Neural crest cell (in vitro differentiated cells): ENCODE data around the gene GRK2. TPM values are rescaled to one million over a fixed set of nuclear protein-coding genes. Genes with fewer than 3 reads are reported as not detected.

ENCODE experiments used
- DNase-seq: peaks from one replicate; pipeline ENCODE4 v3.0.0; 2021; ENCODE audit warnings: low read depth, mixed read lengths, low spot score
- H3K27ac Mint-ChIP-seq: one replicate; pipeline ENCODE4 v1.8.0; 2021; ENCODE audit warnings: mild to moderate bottlenecking, mixed read lengths; ENCODE audit not compliant: unreplicated experiment
- H3K27me3 Mint-ChIP-seq: 2 replicates; pipeline ENCODE4 v1.8.0; 2021; ENCODE audit warnings: low read depth, mild to moderate bottlenecking, mixed read lengths
- H3K36me3 Mint-ChIP-seq: 2 replicates; pipeline ENCODE4 v1.8.0; 2021; ENCODE audit warnings: low read depth, mild to moderate bottlenecking, mixed read lengths
- H3K4me1 Mint-ChIP-seq: 2 replicates; pipeline ENCODE4 v1.8.0; 2021; ENCODE audit warnings: mixed read lengths
- H3K4me3 Mint-ChIP-seq: one replicate; pipeline ENCODE4 v1.8.0; 2021; ENCODE audit warnings: mild to moderate bottlenecking, mixed read lengths
- H3K9me3 Mint-ChIP-seq: 2 replicates; pipeline ENCODE4 v1.8.0; 2021; ENCODE audit warnings: mixed read lengths
- CTCF ChIP-seq: fragments of 200-600 bp; sonication (generic); conservative IDR thresholded peaks from 2 replicates; pipeline ENCODE4 v1.5.0; 2021; ENCODE audit warnings: antibody characterized with exemption, mild to moderate bottlenecking
- total RNA-seq: library from RNA; stranded (reverse); gene quantifications from 2 replicates; pipeline ENCODE4 v1.2.1, GENCODE V29; 2021

GRK2 gene
- total RNA-seq, 1 donor from 2014 or later: 51.3 TPM

- no peak overlapping the region for H3K4me3 Mint-ChIP-seq
- no peak for DNase-seq
- H3K36me3 Mint-ChIP-seq: peaks cover 4% of the 10 kb centered on the region
- H3K27me3 Mint-ChIP-seq: peaks cover 2% of the 10 kb centered on the region
- no peaks in the 10 kb centered on the region for H3K9me3 Mint-ChIP-seq
- TF ChIP-seq CTCF: no peak
- peaks cover 18% of the 10 kb centered on the region for H3K4me1 Mint-ChIP-seq
- H3K27ac Mint-ChIP-seq: no peak overlapping the region
Measured at GRCh38 chr11:67322049-67322448, 55.8 kb downstream of the GRK2 start.

GRCh38 chr11:67323526-67323925, 57.3 kb downstream of the GRK2 start:
- peaks cover 4% of the 10 kb centered on the region for H3K36me3 Mint-ChIP-seq
- H3K4me3 Mint-ChIP-seq: peak overlapping the region; percentile 6
- peaks cover under 1% of the 10 kb centered on the region for H3K27me3 Mint-ChIP-seq
- no peak for TF ChIP-seq CTCF
- no peak for DNase-seq
- H3K4me1 Mint-ChIP-seq: peaks cover 8% of the 10 kb centered on the region
- no peak overlapping the region for H3K27ac Mint-ChIP-seq
- H3K9me3 Mint-ChIP-seq: no peaks in the 10 kb centered on the region

GRCh38 chr11:67332081-67332691, 65.9 kb downstream of the GRK2 start:
- H3K4me1 Mint-ChIP-seq: no peaks in the 10 kb centered on the region
- H3K36me3 Mint-ChIP-seq: peaks cover 7% of the 10 kb centered on the region
- DNase-seq: no peak
- no peak overlapping the region for H3K27ac Mint-ChIP-seq
- no peak overlapping the region for H3K4me3 Mint-ChIP-seq
- H3K9me3 Mint-ChIP-seq: no peaks in the 10 kb centered on the region
- no peaks in the 10 kb centered on the region for H3K27me3 Mint-ChIP-seq
- TF ChIP-seq CTCF: no peak

Other genes with a start within 250 kb of the GRK2 start
- 0.44 and 0.48 TPM in 2 replicates for gene SYT12, start 243.3 kb upstream of the GRK2 start, total RNA-seq
- gene RHOD, start 209.6 kb upstream of the GRK2 start, total RNA-seq: 1.7 and 2.1 TPM in 2 replicates
- 67.4 and 69.3 TPM in 2 replicates for gene KDM2A, start 147.2 kb upstream of the GRK2 start, total RNA-seq
- 58.9 and 71.8 TPM in 2 replicates for gene ANKRD13D, start 22.8 kb downstream of the GRK2 start, total RNA-seq
- 3.0 and 3.3 TPM in 2 replicates for gene SSH3, start 37.1 kb downstream of the GRK2 start, total RNA-seq
- 3.7 and 7.1 TPM in 2 replicates for gene POLD4, start 87.1 kb downstream of the GRK2 start, total RNA-seq
- gene CLCF1, start 107.1 kb downstream of the GRK2 start, total RNA-seq: 0.41 and 0.68 TPM in 2 replicates
- 46.1 and 49.4 TPM in 2 replicates for gene RAD9A, start 125.5 kb downstream of the GRK2 start, total RNA-seq
- 222 and 223 TPM in 2 replicates for gene PPP1CA, start 135.4 kb downstream of the GRK2 start, total RNA-seq
- gene TBC1D10C, start 137.6 kb downstream of the GRK2 start, total RNA-seq: 0.66 and 1.8 TPM in 2 replicates
- gene CARNS1, start 149.2 kb downstream of the GRK2 start, total RNA-seq: 0.07 and 0.12 TPM in 2 replicates
- 48.4 and 55.0 TPM in 2 replicates for gene RPS6KB2, start 162.0 kb downstream of the GRK2 start, total RNA-seq
- gene PTPRCAP, start 171.2 kb downstream of the GRK2 start, total RNA-seq: 0.84 and 1.6 TPM in 2 replicates
- 79.0 and 89.5 TPM in 2 replicates for gene CORO1B, start 177.0 kb downstream of the GRK2 start, total RNA-seq
- gene GPR152, start 186.3 kb downstream of the GRK2 start, total RNA-seq: not detected in 2 replicates
- gene CABP4, start 188.9 kb downstream of the GRK2 start, total RNA-seq: not detected in 2 replicates
- gene TMEM134, start 202.8 kb downstream of the GRK2 start, total RNA-seq: 37.3 and 40.8 TPM in 2 replicates
- gene AIP, start 216.6 kb downstream of the GRK2 start, total RNA-seq: 48.7 and 50.1 TPM in 2 replicates
- 81.5 and 109 TPM in 2 replicates for gene PITPNM1, start 238.9 kb downstream of the GRK2 start, total RNA-seq
- gene CDK2AP2, start 241.7 kb downstream of the GRK2 start, total RNA-seq: 32.0 and 32.8 TPM in 2 replicates